HCT116 (cell line): ENCODE measurements around the gene TYMS. TPM values are rescaled to one million over a fixed set of nuclear protein-coding genes. Genes with fewer than 3 reads are reported as not detected.

Experiments
- ATAC-seq: fragments of 200-7000 bp; cut with Tn5 transposase; 2 replicates; pipeline ENCODE4 v1.9.1; 2020; ENCODE audit warnings: mild to moderate bottlenecking, moderate library complexity
- BruUV-seq: library from RNA; stranded (reverse); fragments of 400-500 nt; replicated peaks from 2 replicates; lab custom pipeline; 2021; lab: Mats Ljungman, UMichigan
- CTCF ChIA-PET: fragments of 300-600 bp; sonication (Branson Sonifier 250); formaldehyde crosslinking; loops from one replicate; lab custom pipeline; 2021; ENCODE audit warnings: antibody characterized with exemption; lab: Charles Lee
- POLR2A ChIA-PET: fragments of 300-600, 350-600 bp; sonication (Branson Sonifier 250); formaldehyde crosslinking; loops from one replicate; lab custom pipeline; 2021; ENCODE audit warnings: antibody characterized with exemption; lab: Charles Lee
- RAD21 ChIA-PET, 2 experiments: fragments of 300-600 bp; sonication (Branson Sonifier 250); formaldehyde crosslinking; loops; one replicate each; lab custom pipeline; 2023; ENCODE audit warnings: low total read pairs in 2 of 2; ENCODE audit not compliant: uncharacterized antibody in 2 of 2, unreplicated experiment in 2 of 2, low non-redundant PET in 1 of 2; lab: Charles Lee
- DNase-seq: peaks from one replicate; pipeline ENCODE4 v3.0.0-alpha.2; 2010; ENCODE audit warnings: low read depth, low spot score
- H2AFZ ChIP-seq: fragments of 200-600 bp; shearing (Covaris generic), sonication (generic); 2 replicates; pipeline ENCODE4 v1.6.1; 2017; ENCODE audit warnings: low read depth, mixed run types, mixed read lengths, antibody characterized with exemption, low read length; ENCODE audit not compliant: poor library complexity, severe bottlenecking
- H3K27ac ChIP-seq: 2 replicates; pipeline ENCODE4 v1.5.1; 2012; ENCODE audit warnings: low read depth, low read length
- H3K27me3 ChIP-seq: fragments of 200-600 bp; sonication (generic); 2 replicates; pipeline ENCODE4 v1.6.1; 2016; ENCODE audit warnings: mixed run types, low read length, mixed read lengths; ENCODE audit not compliant: insufficient read depth
- H3K36me3 ChIP-seq, 2 experiments: fragments of 200-500 bp in 1 of 2; fragments of 200-600 bp in 1 of 2; sonication (Bioruptor generic) in 1 of 2; sonication (generic) in 1 of 2; 2 replicates each; pipeline versions ENCODE4 v1.5.1 to v1.6.1; 2014 to 2016; ENCODE audit warnings: low read length in 2 of 2, inconsistent platforms in 1 of 2, mixed read lengths in 1 of 2, mixed run types in 1 of 2; ENCODE audit not compliant: insufficient read depth in 2 of 2, control insufficient read depth in 1 of 2
- H3K4me1 ChIP-seq, 2 experiments: fragments of 200-600 bp in 1 of 2; sonication (generic) in 1 of 2; 2 replicates each; pipeline versions ENCODE4 v1.5.1 to v1.6.1; 2012 to 2017; ENCODE audit warnings: low read length in 2 of 2, inconsistent platforms in 1 of 2, mild to moderate bottlenecking in 1 of 2, mixed read lengths in 1 of 2, mixed run types in 1 of 2, moderate library complexity in 1 of 2; ENCODE audit not compliant: insufficient read depth in 2 of 2, control insufficient read depth in 1 of 2
- H3K4me2 ChIP-seq: fragments of 200-600 bp; sonication (generic); 2 replicates; pipeline ENCODE4 v1.6.1; 2017; ENCODE audit warnings: mixed run types, low read length, mixed read lengths
- H3K4me3 ChIP-seq, 2 experiments: fragments of 200-600 bp in 1 of 2; sonication (generic) in 1 of 2; replicated peaks in 1 of 2; 2 replicates each; pipeline ENCODE4 v1.5.1; 2011 to 2016; ENCODE audit warnings: low read length in 2 of 2, control low read depth in 1 of 2, low read depth in 1 of 2, mild to moderate bottlenecking in 1 of 2, mixed read lengths in 1 of 2, mixed run types in 1 of 2
- H3K79me2 ChIP-seq: fragments of 200-600 bp; sonication (generic); 2 replicates; pipeline ENCODE4 v1.6.1; 2017; ENCODE audit warnings: mild to moderate bottlenecking, mixed run types, low read length, moderate library complexity, mixed read lengths; ENCODE audit not compliant: insufficient read depth
- H3K9ac ChIP-seq: fragments of 200-600 bp; sonication (generic); 2 replicates; pipeline ENCODE4 v1.6.1; 2016; ENCODE audit warnings: low read length, mixed read lengths
- H3K9me2 ChIP-seq: fragments of 200-600 bp; sonication (generic), shearing (Covaris generic); 2 replicates; pipeline ENCODE4 v1.6.1; 2017; ENCODE audit warnings: mixed run types, mild to moderate bottlenecking, moderate library complexity; ENCODE audit not compliant: insufficient read depth
- H3K9me3 ChIP-seq, 2 experiments: fragments of 200-500 bp in 1 of 2; fragments of 200-600 bp in 1 of 2; sonication (Bioruptor generic) in 1 of 2; sonication (generic) in 1 of 2; 2 replicates each; pipeline ENCODE4 v1.6.1; 2014 to 2017; ENCODE audit warnings: low read length in 2 of 2, mixed read lengths in 2 of 2, inconsistent platforms in 1 of 2, low read depth in 1 of 2, mild to moderate bottlenecking in 1 of 2, mixed run types in 1 of 2, moderate library complexity in 1 of 2; ENCODE audit not compliant: control insufficient read depth in 1 of 2, insufficient read depth in 1 of 2
- H4K20me1 ChIP-seq: fragments of 200-600 bp; sonication (generic), shearing (Covaris generic); 2 replicates; pipeline ENCODE4 v1.6.1; 2017; ENCODE audit warnings: mixed run types, mild to moderate bottlenecking, moderate library complexity; ENCODE audit not compliant: insufficient read depth
- CEBPB ChIP-seq: IDR thresholded peaks from 2 replicates; pipeline ENCODE4 v1.6.1; 2012; ENCODE audit warnings: low read depth
- EGR1 ChIP-seq: IDR thresholded peaks from 2 replicates; pipeline ENCODE4 v1.6.1; 2012; ENCODE audit warnings: low read depth
- EZH2 ChIP-seq: fragments of 200-600 bp; sonication (generic); IDR thresholded peaks from 2 replicates; pipeline ENCODE4 v1.6.1; 2017; ENCODE audit warnings: antibody characterized with exemption, mixed run types
- EZH2phosphoT487 ChIP-seq: fragments of 200-600 bp; IDR thresholded peaks from 2 replicates; pipeline ENCODE4 v1.6.1; 2018; ENCODE audit warnings: antibody characterized with exemption, borderline replicate concordance
- JUND ChIP-seq: IDR thresholded peaks from 2 replicates; pipeline ENCODE4 v1.6.1; 2012
- SRF ChIP-seq: IDR thresholded peaks from 2 replicates; pipeline ENCODE4 v1.6.1; 2012; ENCODE audit warnings: low read depth
- TCF7L2 ChIP-seq: IDR thresholded peaks from 2 replicates; pipeline ENCODE4 v1.7.0; 2011; ENCODE audit warnings: borderline replicate concordance, inconsistent platforms; ENCODE audit not compliant: insufficient read depth, insufficient read length; ENCODE audit errors: extremely low read depth
- intact Hi-C: fragments of 100-400 bp; cut with micrococcal nuclease; formaldehyde crosslinking; loops from 2 replicates; pipeline ENCODE4 v1.10.0; 2022
- total RNA-seq: library from RNA; stranded (reverse); gene quantifications from one replicate; pipeline ENCODE4 v1.2.1, GENCODE V29; 2021; ENCODE audit not compliant: unreplicated experiment
- TF ChIP-seq, protein P1 (sequence below), 3 experiments: fragments of 200-600 bp in 1 of 3; sonication (generic) in 1 of 3; IDR thresholded peaks in 2 of 3; conservative IDR thresholded peaks in 1 of 3; 2 replicates each; pipeline ENCODE4 v1.5.1; 2012 to 2017; ENCODE audit warnings: low read depth in 2 of 3, low read length in 2 of 3, antibody characterized with exemption in 1 of 3, borderline replicate concordance in 1 of 3, control low read depth in 1 of 3, mild to moderate bottlenecking in 1 of 3, mixed read lengths in 1 of 3, mixed run types in 1 of 3, moderate library complexity in 1 of 3; ENCODE audit not compliant: insufficient read depth in 1 of 3
- TF ChIP-seq, protein P2 (sequence below): IDR thresholded peaks from 2 replicates; pipeline ENCODE4 v1.6.1; 2012

Gene TYMS
- total RNA-seq, 1 experiment from 2014 or later: 245 TPM

DNA sequence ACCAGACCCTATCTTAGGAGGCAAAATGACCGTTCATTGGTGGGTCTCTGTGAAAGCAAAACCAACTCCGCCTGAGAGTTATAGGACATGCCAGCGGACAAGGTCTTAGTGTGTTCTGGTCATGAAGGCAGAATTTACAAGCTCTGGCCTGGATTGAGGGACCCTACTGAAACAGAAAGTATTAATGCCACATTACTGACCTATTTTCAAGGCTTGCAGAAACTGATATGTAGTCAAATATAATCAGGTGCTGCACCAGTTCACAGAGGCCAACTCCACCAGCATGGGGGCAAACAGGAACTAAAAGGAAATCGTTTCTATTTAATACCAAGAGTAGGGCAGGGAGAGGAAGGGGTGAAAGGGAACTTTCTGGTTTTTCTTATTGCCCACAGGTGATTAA lies 19.7 kb downstream of the TYMS start:
- Histone ChIP-seq H3K9me2 (no peaks in the 10 kb centered on the region), H3K4me3 (no peak overlapping the region), H3K27me3 (no peaks in the 10 kb centered on the region), H3K36me3 (peaks cover 32 to 37% of the 10 kb centered on the region in 2 experiments; a peak in 3 of 4 replicates), H3K9ac (no peak overlapping the region), H3K4me1 (no peaks in the 10 kb centered on the region), H3K4me2 (no peak overlapping the region), H3K9me3 (no peaks in the 10 kb centered on the region), H4K20me1 (no peaks in the 10 kb centered on the region), H3K79me2 (peaks cover 9% of the 10 kb centered on the region; the same call in 1 of the 2 replicates), H3K27ac (no peak overlapping the region), H2AFZ (no peak overlapping the region)
- ChIA-PET POLR2A (no interaction called here), CTCF (interaction anchor here (1.3 kb wide), 1 partner anchor 154 kb away, joined by 4 read pairs; no protein-coding TSS in a partner anchor), RAD21 (no interaction called here)
- BruUV-seq: no TSS peak
- TF ChIP-seq TCF7L2: no peak
- TF ChIP-seq CEBPB: no peak
- no peak for TF ChIP-seq JUND
- TF ChIP-seq, protein P1, sequence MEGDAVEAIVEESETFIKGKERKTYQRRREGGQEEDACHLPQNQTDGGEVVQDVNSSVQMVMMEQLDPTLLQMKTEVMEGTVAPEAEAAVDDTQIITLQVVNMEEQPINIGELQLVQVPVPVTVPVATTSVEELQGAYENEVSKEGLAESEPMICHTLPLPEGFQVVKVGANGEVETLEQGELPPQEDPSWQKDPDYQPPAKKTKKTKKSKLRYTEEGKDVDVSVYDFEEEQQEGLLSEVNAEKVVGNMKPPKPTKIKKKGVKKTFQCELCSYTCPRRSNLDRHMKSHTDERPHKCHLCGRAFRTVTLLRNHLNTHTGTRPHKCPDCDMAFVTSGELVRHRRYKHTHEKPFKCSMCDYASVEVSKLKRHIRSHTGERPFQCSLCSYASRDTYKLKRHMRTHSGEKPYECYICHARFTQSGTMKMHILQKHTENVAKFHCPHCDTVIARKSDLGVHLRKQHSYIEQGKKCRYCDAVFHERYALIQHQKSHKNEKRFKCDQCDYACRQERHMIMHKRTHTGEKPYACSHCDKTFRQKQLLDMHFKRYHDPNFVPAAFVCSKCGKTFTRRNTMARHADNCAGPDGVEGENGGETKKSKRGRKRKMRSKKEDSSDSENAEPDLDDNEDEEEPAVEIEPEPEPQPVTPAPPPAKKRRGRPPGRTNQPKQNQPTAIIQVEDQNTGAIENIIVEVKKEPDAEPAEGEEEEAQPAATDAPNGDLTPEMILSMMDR (IDR thresholded peaks at IDR 0.05 in 2 of 3, conservative IDR thresholded peaks at IDR 0.05 in 1 of 3; ENCODE audit: borderline replicate concordance in 1 of 3, insufficient read depth in 1 of 3, low read depth in 2 of 3, low read length in 2 of 3): no peak
- TF ChIP-seq EGR1: no peak
- TF ChIP-seq, protein P2, sequence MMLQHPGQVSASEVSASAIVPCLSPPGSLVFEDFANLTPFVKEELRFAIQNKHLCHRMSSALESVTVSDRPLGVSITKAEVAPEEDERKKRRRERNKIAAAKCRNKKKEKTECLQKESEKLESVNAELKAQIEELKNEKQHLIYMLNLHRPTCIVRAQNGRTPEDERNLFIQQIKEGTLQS: no peak
- TF ChIP-seq SRF: no peak
- no peak for TF ChIP-seq EZH2phosphoT487
- TF ChIP-seq EZH2: no peak
- ATAC-seq (no peak), DNase-seq (no peak)
- intact Hi-C loops: no loop called here
